Stimulated activated CD4-positive, alpha-beta T cell treated with anti-CD3 and anti-CD28 coated beads, Interleukin-4, amount 100 ng/mL, for 24 hours (primary cell): ENCODE data around the gene AXL.
"Not testable (repeated sequence)": the region's sequence is repeated elsewhere in the genome, so short reads cannot be mapped to it uniquely, and the experiment has no call there.

Experiments
- DNase-seq: peaks from one replicate; pipeline ENCODE4 v3.0.0-alpha.2; 2020

AXL gene

DNA sequence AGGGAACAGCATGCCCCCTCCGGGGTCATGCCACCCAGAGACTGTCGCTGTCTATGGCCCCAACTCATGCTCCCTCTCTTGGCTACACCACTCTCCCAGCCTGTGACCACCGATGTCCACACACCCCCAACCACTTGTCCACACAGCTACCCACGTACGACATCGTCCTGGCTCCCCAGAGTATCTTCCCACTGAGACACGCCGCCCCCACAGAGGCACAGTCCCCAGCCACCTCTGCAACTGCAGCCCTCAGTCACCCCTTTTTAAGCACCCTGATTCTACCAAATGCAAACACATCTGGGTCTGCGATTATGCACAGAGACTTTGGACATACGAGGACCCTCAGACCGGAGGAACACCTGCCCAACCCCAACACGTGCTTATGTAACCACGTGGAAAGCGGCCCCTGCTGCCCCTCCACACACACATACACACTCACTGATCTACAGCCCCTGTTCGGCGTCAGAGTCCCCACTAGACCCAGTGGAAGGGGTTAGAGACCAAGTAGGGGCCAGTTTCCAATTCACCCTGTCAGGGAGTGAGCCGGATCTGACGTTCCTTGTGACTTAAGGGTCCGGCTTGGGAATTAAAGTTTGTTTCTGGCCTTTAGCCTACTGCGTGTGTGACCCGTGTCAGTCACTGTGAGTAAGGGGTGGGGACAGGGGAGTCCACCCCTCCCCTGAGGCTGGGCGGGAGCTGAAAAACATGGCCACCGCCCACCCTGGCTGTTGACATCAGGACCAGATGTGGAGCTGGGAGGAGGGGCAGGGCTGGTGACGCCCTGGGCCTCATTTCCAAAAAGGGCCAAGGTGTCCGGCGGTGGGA, 11.9 kb upstream of the AXL start:
- no peak for DNase-seq

DNA sequence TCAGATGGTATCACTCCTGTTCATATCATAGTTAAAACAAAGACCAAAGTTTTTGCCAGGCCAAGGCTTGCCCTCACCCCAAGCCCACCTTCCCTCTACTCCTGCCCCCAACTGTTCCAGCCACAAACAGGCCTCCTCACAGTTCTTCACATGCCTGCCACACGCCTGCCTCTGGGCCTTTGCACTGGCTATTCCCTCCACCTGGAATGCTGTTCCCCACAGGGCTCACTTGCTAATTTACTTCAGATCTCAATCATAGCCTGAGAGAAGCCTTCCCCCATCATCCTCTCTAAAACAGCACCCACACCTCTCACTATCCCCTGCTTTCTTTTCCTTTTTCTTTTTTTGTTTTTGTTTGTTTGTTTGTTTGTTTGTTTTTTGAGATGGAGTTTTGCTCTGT, 4.9 kb upstream of the AXL start:
- no peak for DNase-seq

DNA sequence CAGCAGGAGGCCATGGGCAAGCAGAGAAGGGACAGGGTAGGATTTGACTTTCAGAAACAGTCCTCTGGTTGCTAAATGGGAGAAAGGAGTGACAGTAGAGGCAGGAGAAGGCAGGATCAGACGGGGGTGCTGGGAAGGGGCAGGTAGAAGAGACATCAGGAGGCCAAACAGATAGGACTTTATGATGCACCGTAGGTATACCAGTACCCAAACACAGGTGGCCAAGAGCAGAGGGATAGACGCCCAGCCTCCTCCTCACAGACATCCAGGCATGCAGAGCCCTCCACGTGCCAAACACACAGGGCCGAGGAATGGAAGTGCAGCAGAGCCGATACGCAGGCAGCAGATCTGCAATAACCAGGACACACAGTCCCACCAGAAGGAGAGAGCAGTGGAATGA, 1.3 kb upstream of the AXL start:
- DNase-seq = no peak

DNA sequence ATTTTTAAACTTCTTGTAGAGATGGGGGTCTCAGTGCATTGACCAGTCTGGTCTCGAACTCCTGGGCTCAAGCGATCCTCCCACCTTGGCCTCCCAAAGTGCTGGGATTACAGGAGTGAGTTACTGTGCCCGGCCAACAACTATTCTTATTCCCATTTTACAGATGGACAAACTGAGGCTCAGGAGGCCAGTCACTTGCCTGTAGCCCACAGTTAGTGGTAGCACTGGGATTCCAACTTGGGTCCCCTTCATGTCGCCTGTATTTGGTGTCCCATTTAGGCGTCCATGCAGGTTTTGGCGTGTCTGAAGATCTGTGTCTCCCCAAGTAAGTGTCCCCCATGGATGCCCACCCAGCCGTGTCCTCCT, 791 bp upstream of the AXL start:
- DNase-seq = no peak

DNA sequence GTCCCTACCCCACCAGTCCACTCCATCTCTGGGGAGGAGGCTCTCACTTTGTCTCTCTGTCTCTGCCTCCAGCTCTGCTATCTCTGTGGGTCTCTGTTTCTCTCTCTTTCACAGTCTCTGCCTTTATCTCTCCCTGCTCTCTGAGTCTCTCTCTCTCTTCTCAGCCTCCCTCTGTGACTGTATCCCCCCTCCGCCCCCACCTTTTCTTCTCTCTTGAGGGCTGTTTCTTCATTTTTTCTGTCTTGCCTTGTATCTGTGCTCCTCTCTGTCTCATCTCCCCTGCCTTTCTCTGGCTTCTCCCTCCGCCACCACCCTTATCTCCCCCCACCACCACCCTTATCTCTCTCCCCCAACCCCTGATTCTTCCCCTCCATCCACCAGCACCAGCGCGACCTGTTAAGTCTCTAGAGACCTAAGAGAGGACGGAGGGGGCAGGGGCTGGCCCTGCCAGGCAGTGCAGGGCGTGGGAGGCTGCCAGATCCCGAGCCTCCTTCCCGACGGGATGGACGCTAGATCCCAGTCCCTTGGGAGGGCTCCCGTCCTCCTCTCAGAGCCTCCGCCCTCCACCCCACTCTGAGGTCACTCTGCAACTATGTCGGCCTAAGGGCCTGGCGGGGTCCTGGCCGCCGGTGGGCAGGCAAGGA, 1.0 kb downstream of the AXL start:
- DNase-seq = no peak

DNA sequence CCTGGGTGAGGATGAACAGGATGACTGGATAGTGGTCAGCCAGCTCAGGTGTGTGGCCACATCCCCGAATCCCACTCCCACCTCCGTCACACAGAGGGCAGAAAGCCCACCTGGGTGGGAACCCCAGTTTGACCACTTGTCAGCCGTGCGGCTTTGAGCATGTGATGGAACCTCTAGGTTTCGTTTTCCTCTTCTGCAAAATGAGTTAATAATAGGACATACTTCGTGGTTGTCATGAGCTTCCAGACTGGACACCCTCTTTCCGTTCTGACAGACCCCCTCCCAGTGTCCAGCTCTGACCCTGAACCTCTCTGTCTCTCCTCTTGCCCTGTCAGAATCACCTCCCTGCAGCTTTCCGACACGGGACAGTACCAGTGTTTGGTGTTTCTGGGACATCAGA, 1.8 kb downstream of the AXL start:
- no peak for DNase-seq

DNA sequence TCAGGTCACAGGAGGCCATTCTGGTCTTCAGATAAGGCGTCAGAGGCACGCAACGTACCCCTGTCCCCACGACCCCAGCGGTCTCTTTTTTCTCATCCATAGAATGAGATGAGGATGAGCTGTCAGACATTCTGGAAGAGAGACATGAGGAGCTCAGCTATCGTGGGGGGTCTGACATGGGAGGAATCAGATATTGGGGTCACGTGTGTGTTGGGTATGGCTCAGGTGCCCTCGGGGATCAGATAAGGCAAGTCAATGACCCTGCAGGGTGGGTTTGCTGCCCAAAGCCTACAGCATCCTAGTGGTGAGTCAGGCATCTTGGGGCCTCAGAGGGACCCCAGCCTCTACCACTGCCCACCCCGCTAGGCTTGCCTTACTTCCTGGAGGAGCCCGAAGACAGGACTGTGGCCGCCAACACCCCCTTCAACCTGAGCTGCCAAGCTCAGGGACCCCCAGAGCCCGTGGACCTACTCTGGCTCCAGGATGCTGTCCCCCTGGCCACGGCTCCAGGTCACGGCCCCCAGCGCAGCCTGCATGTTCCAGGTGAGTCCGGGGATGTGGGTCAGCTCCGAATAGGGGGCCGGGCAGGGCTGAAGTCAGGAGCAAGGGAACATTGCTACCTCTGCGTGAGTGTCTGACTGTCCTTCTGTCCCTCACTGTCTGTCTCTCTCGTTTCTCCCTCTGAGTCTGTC, 2.6 kb downstream of the AXL start:
- no peak for DNase-seq

DNA sequence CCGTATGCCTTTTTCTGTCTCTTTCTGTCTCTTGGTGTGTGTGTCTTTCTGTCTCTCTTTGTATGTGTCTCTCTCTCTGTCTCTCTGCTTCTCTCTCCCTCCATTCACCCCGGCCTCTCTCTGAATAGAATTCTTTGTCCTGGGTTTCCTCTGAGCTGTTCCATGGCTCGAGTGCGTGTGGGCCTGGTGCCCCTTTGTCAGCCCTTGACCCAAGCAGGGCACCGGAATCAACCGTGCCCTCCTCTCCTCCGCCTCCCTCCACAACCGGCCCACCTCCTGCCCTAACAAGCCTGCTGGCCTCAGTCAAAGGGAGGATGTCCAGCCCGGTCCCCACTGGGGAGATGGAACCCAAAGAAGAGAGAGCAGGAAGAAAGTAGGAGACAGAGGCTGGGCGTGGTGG, 3.2 kb downstream of the AXL start:
- no peak for DNase-seq

DNA sequence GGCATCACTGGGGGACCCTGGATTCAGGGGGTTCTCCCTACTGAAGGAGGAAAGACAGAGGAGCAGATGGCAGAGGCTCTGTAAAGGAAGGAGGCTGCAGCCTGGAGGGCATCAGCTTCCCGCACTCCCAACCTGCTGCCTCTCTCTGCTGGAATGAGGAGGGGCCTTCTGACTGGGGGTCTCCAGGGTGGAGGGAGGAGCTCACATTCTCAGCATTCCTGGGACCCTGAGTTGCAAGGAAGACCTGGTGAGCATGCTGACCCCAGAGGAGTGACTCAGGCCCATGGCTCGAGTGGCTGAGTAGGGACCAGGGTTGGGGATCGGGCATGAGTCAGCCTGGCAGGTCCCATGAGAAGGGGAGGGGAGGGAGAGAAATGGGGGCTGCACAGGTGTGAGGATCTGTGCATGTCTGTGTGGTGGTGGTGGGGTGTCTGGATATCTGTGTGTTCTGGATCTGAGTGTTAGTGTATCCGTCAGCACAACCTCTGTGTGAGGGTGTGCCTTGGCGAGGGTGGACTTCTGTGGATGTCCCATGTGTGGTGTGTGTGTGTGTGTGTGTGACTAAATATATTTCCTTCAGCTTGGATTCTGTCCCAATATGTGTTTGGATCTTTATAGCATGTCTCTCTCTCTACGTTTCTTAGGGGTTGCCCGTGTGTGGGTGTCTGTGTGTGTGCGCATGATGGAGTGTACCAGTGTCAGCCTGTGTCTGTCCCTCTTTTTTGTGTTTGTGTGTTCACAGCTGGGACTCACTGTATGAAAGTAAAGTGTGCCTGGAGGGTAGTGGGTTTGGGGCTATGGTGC, 4.6 kb downstream of the AXL start:
- no peak for DNase-seq

DNA sequence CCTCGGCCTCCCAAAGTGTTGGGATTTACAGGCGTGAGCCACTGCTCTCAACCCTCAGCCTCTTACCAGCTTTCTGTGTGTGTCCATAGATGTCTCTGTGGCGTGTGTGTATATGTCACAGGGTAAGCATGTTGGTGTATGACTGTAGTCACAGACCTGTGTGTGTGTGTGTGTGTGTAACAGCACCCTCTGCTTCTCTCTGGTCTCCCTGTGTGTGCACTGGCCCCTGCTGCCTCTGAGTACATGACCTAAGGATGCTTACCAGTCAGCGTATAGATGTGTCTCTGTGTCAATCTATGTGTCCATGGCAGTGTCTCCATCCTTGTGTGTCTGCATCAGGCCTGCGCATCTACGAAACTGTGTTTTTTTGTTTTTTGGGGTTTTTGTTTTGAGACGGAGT, 5.6 kb downstream of the AXL start:
- no peak for DNase-seq

DNA sequence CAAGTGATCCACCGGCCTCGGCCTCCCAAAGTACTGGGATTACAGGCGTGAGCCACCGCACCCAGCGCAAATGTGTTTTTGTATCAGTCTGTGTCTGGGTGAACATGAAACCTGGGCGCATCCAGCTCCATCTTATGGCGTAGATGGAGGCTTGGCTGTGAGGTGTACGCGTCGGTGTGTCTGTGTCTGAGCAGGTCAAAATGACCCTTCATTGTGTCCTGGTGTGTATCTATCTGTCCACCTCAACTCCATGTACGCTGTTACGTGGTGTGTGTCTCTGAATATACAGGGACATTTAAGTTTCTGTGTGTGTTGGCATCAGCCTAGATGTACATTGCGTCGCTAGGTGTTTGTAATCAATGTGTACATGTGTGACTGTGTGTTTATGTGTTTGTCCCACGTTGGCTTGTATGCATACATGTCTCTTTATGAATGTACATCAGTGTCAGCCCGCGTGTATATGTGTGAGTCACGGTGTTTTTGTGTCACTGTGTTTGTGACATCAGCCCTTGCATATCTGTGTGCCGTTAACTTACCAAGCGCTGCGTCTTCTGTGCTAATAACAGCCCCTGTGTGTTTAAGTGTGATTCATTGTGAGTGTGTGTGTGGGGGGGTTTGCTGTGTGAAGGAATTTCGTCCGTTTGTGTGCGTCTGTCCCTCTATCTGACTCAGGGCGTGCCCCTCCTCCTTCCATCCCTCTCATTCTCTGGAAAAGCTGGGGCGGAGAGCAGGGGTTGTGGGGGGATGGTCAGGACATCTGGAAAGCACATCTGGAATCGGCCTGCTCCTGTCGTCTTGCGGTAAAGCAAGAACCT, 6.4 kb downstream of the AXL start:
- DNase-seq = peak; percentile 71

DNA sequence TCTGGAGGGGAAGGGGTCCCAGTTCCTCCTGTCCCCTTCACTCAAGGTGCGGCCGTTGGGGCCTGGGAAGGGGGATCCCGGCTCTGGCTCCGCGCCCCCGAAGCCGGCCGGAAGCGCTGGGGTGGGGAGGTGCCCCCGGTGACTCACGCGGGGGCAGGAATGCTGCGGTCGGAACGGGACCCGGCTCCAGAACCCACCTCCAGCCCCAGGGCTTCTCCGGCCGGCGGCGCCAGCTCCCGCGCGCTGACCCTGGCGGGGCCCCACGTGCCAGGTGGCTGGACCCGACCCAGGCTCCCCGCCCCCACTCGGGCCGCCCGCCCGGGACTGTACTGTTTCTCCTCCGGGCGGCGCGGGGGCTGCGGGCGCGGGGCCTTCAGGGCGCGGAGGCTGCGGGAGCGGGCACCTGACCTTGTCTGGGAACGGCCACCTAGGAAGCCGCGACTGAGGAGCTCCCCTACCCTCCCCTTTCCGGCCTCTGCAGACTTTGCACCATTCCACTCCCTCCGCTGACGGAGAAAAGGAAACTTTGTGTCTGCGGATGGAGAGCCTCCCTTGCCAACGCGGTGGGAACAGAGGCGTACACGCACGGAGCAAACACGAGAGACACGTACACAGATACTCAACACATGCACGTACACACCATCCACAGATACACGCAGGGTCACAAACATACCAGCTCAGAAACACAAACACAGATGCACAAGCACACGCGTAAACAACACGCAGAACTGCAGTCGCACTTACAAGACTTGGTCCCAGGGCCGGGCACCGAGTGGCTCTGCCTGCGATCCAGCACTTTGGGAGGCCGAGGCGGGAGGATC, 7.2 kb downstream of the AXL start:
- DNase-seq = peak; percentile 39

DNA sequence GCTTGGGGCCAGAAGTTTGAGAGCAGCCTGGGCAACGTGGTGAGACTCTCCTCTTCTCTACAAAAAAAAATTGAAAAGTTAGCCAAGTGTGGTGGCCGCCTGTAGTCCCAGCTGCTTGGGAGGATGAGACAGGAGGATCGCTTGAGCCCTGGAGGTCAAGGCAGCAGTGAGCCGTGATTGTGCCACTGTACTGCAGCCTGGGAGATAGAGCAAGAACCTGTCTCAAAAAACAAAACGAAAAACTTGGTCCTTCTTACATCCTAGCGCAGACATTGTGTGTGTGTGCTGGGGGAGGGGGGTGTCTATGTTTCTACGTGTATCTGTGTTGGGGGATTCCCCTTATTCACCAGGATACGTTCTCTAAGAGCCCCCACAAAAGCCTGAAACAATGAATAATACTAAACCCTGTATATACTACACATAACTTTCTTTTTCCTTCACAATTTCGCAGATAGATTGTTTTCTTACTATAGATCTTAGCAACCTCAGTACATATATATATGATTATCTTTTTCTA, 7.9 kb downstream of the AXL start:
- no peak for DNase-seq

DNA sequence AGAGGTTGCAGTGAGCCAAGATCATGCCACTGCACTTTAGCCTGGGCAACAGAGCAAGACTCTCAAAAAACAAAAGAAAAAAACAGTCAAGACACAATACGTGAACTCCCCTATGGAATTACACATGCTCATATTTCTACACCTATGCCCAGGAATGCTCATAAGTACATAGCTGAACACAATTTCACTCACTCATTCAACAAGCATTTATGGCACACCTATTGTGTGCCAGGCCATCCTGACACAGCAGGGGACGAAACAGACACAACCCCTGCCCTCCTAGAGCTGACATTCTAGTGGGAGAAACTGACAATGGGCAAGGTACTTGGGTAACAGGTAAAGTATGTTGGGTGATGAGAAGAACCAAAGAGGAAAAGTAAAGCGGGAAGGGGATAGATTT, 9.5 kb downstream of the AXL start:
- DNase-seq = no peak

DNA sequence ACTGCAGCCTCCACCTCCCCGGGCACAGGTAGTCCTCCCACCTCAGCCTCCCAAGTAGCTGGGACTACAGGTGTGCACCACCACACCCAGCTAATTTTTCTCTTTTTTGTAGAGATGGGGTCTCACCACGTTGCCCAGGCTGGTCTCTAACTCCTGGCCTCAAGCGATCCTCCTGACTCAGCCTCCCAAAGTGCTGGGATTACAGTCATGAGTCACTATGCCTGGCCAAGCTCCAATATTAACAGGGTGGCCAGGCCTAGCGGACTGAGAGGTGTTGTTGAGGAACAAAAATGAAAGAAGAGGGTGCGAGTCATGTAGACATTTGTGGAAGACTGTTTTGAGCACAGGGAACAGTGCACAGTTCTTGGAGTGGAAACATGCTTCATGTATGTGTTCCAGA, 10.3 kb downstream of the AXL start:
- not testable (repeated sequence) for DNase-seq

DNA sequence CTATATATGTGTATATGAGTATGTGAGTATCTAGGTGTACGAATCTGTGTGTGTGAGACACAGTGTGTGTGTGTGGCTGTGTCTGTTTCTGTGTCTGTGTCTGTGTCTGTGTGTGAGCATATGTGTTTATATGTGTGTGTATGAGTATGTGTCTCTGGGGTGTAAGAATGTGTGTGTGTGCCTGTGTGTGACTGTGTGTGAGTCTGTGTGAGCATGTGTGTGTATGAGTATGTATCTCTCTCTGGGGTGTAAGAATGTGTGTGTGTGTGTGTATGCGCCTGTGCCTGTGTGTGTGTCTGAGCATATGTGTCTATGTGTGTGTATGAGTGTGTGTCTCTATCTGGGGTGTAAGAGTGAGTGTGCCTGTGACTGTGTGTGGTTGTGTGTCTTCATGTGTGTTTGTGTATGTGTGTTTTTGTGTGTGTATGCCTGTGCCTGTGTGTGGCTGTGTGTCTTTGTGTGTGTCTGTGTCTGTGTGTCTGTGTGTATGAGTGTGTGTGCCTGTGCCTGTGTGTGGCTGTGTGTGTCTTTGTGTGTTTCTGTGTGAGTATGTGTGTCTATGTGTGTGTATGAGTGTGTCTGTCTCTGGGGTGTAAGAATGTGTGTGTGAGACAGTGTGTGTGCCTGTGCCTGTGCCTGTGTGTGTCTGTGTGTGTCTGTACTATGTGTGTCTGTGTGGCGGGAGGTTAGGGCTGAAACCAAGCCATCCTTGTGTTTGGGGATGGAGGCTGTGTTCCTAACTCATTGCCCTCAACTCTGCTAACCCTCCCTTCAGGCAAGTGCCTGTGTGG, 11.2 kb downstream of the AXL start:
- no peak for DNase-seq

DNA sequence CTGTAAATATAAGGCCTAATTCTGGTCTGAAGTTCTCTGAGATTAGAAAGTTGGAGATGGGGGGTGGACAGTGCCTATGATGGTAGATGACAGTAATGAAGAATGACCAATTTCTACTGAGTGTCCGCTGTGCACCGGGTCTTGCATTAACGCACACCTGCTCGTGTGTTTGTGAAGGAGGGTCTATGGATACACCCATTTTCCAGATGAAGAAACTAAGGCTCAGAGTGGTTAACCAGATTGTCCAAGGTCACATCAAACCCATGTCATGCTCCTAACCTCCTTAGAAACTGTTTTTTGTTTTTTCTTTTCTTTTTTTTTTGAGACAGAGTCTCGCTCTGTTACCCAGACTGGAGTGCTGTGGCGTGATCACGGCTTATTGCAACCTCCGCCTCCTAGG, 13.7 kb downstream of the AXL start:
- DNase-seq = no peak

DNA sequence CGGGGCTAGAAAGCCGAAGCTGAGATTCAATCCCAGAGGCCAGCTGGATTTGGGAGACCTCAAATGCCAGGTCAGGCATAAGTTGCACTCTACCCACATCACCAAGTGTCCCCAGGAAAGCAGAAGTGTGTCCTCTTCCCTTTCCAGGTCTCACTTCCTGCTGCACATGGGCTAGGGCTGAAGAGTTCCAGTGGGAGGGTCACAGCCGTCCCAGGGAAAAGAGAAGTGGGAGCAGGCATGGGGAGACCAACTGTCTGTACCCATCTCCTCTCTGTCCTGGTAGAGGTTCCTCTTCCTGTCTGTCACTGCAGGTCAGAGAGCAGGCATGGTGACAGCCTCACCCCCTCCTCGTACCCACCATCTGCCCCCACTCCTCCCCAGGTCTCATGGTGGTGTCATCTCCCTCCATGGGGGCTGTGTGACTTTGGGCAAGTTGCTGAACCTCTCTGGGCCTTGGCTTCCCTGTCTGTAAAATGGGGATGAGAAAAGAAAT, 14.8 kb downstream of the AXL start:
- no peak for DNase-seq

DNA sequence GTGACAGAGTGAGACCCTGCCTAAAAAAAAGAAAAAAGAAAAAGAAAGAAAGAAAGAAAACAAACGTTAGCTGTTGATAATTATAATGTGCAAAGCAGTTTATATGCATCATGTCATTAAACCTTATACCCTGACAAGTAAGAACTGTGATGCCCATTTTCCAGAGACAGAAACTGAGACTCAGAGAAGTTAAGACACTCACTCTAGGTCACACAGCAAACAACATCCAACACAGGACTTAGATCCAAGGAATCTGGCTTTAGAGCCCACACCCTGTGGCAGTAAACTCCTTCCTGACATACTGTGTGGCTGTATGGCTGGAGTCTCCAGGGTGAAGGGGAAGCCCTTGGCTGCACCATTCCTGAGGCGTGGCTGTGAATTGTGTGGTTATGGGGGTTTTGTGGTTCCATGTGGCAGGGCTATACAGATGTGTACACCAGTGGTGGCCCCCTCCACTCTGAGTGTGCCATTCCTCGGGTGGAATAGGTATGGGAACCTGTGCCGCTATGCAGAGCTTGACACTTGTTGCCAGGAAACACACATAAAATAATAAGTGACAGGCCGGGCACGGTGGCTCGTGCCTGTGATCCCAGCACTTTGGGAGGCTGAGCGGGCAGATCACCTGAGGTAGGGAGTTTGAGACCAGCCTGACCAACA, 15.6 kb downstream of the AXL start:
- DNase-seq = no peak

DNA sequence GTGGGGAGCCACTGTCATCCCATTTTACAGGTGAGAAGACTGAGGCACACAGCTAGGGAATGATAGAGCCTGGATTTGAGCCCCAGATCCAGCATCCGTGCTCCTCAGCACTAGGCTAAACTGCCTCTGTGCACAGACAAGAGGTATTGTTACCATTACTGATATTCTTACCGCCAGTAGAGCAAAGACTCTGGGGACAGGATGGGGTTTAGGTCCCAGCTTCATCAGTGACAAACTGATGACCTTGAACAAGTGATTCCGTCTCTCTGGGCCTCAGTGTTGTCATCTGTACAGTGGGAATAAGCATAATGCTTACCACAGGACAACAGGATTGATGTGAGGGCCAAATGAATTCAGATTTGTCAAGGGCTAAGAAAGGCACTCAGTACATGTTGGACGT, 16.5 kb downstream of the AXL start:
- DNase-seq = no peak
